GM19452 (cell line): Measurements from ENCODE around the gene ZCCHC7.
A peak's percentile ranks its signal among the peaks of the same experiment; 100 is the strongest.
"Not testable (repeated sequence)": the region's sequence is repeated elsewhere in the genome, so short reads cannot be mapped to it uniquely, and the experiment has no call there.

Source experiments
- ATAC-seq: cut with Tn5 transposase; IDR thresholded peaks from one replicate; pipeline ENCODE4 v1.9.1; 2021; ENCODE audit not compliant: unreplicated experiment

Gene ZCCHC7

DNA sequence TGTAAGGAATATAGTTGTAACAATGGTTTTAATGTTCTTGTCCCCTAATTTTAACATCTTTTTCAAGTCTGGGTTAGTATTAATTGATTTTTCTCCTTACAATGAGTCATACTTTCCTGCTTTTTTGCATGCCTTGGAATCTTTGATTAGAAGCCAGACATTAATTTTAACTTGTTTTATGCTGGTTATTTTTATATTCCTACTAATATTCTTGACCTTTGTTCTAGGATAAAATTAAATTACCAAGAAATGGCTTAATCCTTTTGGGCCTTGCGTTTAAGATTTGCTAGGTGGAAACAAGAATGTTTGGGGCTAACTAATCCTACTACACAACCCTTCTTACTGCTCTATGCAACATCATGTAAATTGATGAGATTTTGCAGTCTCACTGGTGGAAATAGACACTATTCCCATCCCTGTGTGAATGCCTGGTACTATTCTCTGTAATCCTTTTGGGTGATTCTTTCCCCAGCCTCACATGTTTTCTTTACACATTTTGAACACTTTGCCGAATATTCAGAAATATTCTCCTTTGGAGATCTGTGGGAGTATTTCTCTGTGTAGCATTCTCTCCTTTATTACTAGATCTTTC, 47.2 kb downstream of the ZCCHC7 start:
- ATAC-seq, result no peak

DNA sequence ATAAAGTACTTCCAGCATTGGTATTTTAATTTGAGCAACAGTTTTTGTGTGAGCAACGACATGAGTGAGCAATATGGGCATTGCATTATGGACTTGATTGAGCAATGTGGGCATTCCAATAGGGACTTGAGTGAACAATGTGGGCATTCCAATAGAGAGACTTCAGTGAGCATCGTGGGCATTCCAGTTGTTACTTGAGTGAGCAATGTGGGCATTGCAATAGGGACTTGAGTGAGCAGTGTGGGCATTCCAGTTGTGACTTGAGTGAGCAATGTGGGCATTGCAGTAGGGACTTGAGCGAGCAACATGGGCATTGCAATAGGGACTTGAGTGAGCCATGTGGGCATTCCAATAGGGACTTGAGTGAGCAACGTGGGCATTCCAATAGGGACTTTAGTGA, 52.2 kb downstream of the ZCCHC7 start:
- no peak for ATAC-seq

DNA sequence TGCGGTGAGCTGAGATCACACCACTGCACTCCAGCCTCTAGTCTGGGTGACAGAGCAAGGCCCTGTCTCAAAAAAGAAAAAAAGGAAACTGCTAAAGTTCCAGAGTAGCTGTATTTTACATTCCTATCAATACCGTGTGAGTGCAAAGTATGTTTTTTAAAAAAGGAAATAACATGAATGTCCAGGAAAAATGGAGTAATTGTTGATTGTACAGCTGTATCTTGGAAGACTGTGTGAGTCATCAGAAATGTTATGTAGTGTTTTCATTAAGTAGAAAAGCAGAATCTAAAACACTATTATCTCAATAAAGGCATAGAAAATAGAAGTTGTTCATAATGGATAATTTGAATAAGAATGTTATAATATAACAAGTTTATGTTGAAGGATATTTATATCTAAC, 53.9 kb downstream of the ZCCHC7 start:
- ATAC-seq, result no peak

DNA sequence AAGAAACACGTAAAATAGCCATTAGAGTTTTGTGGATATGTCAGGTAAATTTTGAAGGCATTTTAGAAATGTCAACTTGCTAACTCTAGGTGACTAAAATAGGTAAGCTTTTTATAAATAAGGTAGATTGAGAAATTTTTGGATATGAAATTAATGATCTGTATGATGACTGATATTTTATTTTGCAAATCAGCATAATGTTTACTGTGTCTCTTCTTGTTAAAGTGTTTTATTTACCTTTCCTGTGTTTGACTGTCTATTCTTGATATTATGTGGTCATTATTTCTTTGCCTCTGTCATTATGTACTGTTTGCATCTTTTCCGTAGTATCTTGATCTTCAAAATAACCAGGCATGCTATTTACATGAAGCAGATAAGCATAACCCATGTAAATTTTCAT, 58.4 kb downstream of the ZCCHC7 start:
- ATAC-seq, result no peak

DNA sequence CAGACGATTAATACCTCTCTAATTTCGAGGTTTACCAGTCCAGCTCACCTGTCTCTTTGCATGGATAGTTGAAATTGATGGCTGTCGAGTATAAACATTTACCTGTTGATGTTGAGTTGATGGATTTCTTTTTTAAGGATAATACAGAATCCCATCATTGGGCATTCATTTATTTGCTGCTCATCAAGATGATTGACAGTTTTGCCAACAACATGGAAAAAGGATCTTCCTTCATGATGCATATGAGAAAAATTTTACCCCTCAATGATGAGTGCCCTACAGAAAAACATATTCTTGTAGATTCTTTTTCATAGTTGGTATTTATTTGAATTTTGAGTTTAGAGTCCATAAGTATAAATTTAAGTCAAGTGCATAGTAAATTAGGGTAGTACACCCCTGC, 59.2 kb downstream of the ZCCHC7 start:
- no peak for ATAC-seq

DNA sequence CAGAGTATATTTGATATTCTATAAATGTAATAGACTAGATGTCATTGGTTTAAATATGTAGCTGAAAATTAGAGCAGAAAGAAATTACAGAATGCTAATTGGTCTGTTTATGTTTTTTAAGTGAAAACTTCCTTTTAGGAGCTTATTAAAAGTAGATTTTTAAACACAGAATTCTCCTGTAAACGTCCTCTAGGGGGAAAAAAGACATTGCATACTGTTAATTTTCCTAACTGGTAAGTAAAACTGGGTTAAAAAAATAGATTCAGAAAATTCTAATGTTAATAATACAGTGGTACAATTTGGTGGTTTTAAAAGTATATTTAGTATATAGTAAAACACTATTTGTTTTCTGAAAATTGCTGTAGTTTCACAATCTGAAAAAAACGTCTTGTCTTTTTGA, 59.8 kb downstream of the ZCCHC7 start:
- no peak for ATAC-seq

DNA sequence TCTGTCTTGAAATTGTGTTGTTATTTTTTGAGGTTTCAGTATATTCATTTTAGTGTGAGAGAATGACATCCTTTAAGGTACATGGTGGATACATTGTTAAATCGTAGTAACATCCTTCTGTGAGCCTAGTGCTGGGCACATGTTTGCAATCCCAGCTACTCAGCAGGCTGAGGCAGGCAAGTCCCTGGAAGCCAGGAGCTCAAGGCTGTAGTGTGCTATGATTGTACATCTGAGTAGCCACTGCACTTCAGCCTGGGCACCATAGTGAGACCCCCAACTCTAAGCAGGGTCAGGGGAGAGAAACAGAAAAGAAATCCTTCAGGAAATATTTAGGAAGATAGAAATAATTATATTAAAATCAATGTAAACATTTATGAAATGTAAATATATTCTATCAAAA, 62.3 kb downstream of the ZCCHC7 start:
- ATAC-seq, result no peak

DNA sequence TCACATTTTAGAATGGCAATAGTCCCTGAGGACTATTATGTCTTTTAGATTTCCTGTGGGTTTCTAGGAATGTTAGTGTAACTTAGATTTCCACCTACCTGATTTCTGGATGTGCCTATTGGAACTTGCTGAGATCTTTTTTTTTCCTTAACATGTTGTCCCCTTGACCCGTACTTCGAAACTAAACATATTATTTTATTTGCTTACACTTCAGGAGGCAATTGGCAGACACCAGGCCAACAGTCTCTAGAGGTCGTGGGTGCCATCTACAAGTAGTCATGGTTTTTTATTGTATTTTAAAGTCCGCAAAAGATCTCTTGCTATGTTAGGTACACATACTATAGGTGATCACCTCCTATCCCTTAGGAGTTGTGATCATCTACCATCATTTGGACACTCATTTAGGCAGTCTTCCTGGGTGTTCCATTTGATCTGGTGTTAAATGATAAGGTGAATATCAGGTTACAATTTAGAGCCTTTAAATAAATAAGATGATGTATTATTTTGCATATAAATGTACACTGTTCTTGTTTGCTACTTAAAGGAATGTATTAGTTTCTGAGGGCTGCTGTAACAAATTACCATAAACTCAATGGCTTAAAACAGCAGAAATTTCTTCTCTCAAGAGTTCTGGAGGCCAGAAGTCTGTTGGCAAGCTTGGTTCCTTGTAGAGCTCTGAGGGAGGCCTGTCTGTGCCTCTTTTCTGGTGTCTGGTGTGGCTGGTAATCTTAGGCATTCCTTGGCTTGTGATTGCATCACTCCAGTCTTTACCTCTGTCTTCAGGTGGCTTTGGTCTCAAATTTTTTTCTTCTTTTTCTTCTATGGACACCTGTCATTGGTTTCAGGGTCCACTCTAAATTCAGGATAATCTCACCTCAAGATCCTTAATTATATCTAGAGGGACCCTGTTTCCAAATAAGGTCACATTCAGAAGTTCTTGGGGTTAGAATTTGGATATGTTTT, 64.8 kb downstream of the ZCCHC7 start:
- ATAC-seq, result no peak

DNA sequence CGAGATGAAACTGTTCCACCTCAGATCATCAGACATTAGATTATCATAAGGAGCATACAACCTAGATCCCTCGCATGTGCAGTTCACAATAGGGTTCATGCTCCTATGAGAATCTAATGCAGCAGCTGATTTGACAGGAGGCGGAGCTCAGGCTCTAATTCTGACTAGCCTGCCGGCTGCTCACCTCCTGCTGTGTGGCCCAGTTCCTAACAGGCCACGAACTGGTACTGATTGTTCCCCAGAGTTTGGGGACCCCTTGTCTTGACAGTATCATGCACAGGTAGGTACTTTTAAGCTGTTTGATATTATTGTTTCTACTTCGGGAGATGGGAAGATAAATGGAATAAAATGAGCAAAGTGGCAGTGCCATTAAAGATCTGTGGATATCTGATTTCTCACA, 66.9 kb downstream of the ZCCHC7 start:
- peak; percentile 66 for ATAC-seq

DNA sequence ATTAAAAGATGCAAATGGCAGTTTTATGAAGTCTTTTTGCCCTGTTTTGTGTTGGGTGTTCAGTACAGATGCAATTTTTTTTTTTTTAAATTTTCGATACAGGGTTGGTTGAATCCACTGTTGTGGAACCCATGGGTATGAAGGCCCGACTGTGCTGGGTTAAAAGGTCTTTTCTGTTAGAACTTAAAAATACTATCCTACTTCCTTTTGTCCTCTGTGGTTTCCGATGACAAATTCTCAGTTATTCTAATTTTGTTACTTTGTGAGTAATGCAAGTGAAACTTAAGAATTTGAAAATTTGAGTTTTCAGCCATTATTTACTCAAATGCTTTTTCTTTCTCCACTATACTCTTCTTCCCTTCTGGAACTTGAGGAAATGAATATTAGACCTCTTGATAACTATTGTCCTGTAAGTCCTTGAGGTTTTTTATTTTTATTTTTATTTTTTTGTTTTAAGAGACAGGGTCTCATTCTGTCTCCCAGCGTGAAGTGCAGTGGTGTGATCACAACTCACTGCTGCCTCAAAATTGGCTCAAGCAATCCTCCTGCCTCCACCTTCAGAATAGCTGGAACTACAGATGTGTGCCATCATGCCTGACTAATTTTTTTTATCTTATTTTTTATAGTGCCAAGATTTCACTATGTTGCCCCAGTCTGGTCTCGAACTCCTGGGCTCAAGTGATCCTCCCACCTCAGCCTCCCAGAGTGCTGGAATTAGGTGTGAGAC, 67.5 kb downstream of the ZCCHC7 start:
- peak; percentile 65 for ATAC-seq

DNA sequence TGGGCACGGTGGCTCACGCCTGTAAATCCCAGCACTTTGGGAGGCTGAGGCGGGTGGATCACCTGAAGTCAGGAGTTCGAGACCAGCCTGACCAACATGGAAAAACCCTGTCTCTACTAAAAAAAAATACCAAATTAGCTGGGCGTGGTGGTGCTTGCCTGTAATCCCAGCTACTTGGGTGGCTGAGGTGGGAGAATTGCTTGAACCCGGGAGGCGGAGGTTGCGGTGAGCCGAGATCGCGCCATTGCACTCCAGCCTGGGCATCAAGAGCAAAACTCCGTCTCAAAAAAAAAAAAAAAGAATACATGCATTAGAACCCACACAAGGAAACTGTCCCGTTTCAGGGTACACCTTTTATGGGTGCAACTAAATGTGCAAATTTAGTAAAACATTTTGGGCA, 70.4 kb downstream of the ZCCHC7 start:
- ATAC-seq, result not testable (repeated sequence)

DNA sequence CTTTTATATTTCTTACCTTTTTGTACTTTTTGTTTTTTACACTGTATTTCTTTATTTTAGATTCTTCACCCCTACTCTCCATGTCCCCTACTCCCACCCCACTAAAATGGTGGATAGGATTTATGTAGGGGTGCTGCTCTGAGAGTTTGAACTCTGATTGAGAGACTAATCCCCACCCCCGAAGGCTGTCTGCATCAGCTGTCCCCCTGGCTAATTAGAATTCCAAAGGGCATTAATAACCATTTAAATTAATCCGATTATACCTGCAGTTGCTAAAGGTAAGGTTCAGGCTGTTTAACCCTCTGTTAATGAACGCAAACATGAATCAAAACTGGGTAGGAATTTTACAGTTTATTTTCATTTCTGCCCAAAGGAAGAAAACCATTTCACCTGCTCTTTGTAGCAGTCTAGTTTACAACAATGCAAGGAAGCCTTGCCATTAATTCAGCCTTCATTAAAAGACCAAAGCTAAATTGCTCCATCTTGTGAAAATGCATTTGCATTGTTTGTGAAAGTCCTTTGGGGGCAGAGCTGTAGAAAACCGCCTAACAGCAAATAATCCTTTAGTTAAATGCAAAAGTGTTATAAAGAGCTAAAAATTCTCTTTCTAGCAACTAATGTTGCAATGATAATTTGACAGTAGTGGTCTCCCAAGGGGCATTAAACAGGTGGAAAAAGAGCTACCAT, 71.2 kb downstream of the ZCCHC7 start:
- ATAC-seq, result no peak

DNA sequence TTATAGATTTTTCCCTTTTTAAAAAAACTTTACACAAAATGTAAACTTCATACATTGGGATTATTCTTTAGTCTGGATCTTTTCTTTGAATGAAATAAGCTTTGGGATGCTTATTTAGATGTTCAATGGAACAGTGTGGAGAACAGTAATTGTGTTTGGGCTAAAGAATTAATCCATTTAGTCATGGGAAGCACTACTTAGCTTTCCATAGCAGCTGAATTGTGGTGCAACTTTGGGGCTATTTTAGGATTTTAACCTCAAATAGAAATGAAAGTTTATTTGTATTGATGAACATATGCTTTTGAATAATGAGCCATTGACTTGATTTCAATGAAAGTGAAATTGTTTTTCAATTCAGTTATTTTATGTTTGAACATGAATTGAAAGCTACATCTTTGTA, 72.4 kb downstream of the ZCCHC7 start:
- ATAC-seq, result no peak

DNA sequence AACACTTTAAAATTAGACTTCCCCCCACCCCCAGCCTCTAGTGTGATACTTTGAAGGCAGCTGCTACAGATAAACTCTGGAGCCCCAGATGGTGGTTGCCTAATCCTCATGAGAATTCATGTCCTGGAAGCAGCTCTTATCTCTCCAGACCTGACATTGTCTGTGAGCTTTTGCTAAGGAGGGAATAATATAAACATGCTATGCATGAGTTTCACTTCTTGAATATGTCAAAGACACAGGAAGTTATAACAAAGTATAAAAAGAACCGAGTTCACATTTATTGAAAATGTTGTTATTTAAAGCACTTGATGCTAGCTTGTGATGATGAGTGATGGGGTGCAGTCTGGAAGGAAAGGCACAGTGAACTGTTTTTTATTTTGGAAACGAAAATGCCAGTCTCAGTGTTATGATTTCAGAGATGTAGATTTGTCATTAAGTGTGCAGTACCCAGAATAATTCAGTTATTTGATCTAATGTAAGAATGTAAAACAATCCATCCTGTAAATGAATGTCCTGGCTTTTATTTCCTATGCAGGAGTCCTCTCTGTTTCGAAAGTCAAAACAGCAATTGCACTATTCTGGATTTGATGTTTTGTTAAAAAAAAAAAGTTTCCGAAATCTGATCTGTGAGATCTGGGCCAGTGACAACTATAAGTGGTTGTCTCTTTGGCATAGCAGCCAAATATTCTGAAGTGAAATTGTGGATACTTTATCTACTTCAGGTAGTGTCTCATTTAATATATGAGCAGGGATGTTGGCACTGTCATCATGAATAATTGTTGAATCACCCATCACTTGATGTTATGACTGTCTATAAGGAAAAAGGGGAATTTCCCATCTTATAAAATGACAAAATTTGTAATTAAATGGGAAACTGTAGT, 77.0 kb downstream of the ZCCHC7 start:
- peak; percentile 47 for ATAC-seq

DNA sequence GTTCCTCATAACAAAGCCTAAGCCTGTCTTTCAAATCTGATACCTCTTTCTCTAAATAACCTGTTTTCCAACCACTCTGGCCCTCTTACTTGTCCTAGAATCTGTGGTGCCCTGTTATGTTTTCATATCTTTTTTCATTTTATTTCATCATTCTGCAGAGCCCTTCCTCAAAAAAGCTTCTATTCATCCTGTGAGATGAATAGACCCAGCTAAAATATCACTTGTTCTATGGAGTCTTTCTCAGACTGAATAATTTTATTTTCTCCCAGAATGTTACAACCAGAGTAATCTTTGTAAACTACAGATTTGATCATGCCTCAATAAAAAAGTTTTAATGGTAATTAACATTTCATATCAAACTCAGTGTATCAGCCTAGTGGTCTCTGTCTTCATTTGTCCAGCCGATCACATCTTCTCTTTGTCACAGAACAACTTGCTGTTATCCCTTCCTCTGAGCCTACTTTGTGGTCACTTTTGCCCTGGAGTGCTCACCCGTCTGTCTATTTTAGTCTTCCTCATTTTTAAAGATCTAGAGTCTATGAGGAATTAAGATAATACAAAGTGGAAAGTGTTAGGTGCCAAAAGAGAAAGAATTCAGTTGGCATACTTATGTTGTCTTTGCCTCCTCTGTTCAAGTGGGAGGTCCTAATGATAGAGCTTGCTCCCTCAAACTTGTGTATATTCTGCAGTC, 77.8 kb downstream of the ZCCHC7 start:
- ATAC-seq, result no peak

DNA sequence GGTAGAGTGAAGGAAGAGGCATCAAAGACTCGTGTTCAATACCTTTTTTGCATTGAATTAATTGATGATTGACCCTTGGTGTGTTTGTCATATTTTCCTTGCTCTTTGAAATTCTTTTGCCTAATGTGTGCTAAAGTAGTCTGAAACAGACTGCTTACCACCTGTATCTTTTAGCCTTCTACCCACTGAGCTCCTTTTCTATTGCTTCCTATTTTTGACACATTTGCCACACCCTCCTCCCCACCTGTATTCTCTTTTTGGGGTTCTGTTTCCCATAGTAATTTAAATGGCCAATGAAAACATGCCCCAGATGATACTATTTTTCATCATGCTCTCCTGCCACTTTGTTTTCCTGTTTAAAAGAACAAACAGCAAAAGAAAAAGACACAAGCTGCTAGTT, 78.5 kb downstream of the ZCCHC7 start:
- no peak for ATAC-seq

DNA sequence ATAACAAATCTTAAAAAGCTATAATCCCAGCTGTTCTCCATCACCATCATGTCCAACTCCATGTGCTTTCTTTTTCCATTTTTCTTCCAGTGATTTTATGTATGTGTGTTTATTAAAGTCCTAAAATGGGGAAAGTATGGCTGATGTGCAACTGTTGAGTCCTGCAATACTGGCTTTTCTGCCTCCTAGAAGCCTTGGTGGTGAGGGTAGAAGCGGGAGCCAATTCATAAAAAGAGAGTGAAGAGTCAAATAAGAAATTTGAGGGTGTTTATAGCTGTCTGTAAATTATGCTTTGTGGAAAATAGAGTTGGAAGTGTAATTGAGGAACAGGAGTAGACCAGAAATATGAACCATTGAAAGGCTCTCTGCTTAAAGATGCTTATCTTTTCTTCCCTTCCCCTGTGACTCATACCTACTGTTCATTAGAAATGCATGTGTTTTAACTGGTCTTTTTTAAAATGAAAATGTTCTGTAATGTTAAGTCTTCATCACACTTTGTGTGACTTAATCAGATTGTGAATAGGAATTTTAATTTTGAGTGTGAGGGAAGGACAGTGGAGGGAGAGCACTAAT, 80.1 kb downstream of the ZCCHC7 start:
- no peak for ATAC-seq

DNA sequence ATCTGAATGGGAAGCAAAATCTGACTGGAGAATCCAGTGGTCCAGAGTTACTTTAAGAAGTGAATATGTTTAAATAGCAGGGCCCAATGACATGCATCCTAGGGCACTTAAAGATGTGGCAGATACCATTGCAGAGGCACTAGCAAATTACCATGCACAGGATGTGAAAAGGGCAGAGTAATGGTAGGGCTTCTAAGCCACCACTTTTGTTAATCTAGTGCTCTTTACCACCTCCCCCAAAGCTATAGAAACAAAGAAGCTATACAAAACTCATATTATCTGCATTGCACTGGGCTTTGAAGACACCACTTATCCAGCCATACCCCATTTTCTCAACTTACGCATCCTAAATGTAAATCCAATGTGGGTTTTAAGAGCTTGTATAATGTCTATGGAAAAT, 81.2 kb downstream of the ZCCHC7 start:
- ATAC-seq, result no peak

DNA sequence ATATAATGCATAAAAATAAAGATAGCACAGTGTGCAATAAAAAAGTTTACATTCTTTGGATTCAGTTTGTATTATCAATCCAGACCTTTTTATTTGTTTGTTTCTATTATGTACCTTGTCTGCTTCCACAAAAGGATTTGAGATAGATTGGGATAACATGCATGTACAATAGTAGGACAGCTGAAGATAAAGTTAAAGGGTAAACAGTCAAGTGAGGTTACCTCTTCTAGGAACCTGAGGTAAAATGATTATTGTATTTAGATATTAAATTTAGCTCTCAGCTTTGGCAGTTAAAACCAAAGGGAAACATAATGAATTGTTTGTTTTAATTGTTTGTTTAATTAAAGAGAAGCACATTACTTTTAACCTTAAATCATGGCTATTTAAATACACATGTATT, 81.7 kb downstream of the ZCCHC7 start:
- no peak for ATAC-seq
